ENCODE measurements around the gene PHLDA2. TPM values are rescaled to one million over a fixed set of nuclear protein-coding genes. Genes with fewer than 3 reads are reported as not detected.

PHLDA2 gene, protein sequence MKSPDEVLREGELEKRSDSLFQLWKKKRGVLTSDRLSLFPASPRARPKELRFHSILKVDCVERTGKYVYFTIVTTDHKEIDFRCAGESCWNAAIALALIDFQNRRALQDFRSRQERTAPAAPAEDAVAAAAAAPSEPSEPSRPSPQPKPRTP
- 1.5 TPM for polyA plus RNA-seq (2013)

DNA sequence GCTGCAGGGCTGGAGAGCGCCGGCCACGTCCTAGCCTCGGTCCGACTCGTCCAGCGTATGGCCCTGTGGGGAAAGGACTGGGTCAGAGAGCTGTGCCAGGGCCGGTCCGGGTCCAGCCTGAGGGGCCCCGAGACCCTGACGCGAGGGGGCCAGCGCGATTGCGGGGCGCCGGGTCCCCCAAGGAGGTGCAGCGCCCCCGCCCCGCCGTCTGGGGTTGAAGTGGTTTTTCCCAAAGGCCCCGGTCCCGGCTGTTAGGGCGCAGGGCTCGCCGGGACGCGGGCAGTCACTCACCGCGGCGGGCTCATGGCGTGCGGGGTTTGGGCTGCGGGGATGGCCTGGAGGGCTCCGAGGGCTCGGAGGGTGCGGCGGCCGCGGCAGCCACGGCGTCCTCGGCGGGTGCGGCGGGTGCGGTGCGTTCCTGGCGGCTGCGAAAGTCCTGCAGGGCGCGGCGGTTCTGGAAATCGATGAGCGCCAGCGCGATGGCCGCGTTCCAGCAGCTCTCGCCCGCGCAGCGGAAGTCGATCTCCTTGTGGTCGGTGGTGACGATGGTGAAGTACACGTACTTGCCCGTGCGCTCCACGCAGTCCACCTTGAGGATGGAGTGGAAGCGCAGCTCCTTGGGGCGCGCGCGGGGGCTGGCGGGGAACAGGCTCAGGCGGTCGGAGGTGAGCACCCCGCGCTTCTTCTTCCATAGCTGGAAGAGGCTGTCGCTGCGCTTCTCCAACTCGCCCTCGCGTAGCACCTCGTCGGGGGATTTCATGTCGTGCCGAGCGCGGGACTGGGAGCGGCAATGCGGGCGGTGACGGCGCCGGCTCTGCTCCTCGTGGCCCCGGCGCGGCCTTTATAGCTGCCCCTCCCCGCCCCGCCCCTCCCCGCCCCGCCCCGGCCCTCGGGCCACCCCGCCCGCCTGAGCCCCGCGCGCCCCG, at the start of gene PHLDA2:
TSS of gene PHLDA2 (minus strand) at position 816 of the 926 bp plus-strand sequence. CDS start at position 760, 56 bp downstream.
- peaks cover 0 to 56% (median 51%) of the 10 kb centered on the region in 4 experiments for H3K4me1 ChIP-seq (ENCODE audit: control extremely low read depth in 1 of 4, control insufficient read depth in 4 of 4, insufficient read depth in 4 of 4, low read length in 3 of 4)
- peaks cover 0 to 46% (median 15%) of the 10 kb centered on the region in 5 experiments for H3K27me3 ChIP-seq (replicated peaks in 2 of 5; ENCODE audit: control insufficient read depth in 4 of 5, insufficient read depth in 5 of 5, low read length in 4 of 5)
- H3K27ac ChIP-seq (ENCODE audit: insufficient read depth in 1 of 2, low read depth in 1 of 2, low read length in 2 of 2, poor library complexity in 1 of 2, severe bottlenecking in 2 of 2): no peak within 1 kb of the TSS
- no peaks in the 10 kb centered on the region for H3K36me3 ChIP-seq (ENCODE audit: control insufficient read depth in 4 of 4, insufficient read depth in 4 of 4, low read length in 3 of 4)
- under 1% methylated on average over 67 of the region's 113 CpGs for WGBS (ENCODE audit: insufficient coverage)
- no peaks in the 10 kb centered on the region for H3K9me3 ChIP-seq (ENCODE audit: control extremely low read depth in 1 of 5, control insufficient read depth in 4 of 5, insufficient read depth in 2 of 5, low read depth in 1 of 5, low read length in 4 of 5)
- ChIA-PET CTCF (interaction anchor here (1.0 to 8.5 kb wide), 9 partner anchors 8 to 395 kb away, joined by 3 to 103 read pairs (median 5); a partner anchor contains a TSS), POLR2A (interaction anchor here (1.0 to 1.4 kb wide), 2 partner anchors 44 to 396 kb away, joined by 3 to 5 read pairs; partner anchors contain the start of gene CDKN1C)
- DNase-seq: peak; percentile 77 to 86 (median 81)
- peak within 1 kb of the TSS in 6 of 7 experiments; percentile 19 to 68 (median 52) for H3K4me3 ChIP-seq (ENCODE audit: control insufficient read depth in 1 of 7, extremely low read depth in 1 of 7, insufficient read depth in 4 of 7, low read depth in 2 of 7, low read length in 6 of 7)

DNA sequence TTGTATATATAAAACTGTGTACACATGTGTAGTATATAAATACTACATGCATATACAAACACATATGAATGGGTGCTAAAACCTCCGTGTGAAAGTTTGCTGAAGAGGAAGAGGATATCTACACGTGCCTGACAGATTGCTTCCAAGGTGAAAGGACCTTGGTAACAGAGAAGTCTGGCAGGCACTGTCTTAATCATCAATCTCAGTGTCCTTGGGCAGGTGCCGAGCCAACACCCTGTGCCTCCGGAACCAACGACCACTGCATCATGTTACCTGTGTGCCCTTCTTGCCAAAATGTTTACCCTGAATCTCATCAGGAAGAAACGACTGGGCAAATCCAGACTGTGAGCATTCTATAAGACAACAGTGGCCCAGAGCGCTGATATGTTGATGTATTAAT, 47.9 kb upstream of the PHLDA2 start:
- H3K9me3 ChIP-seq (ENCODE audit: control extremely low read depth in 1 of 5, control insufficient read depth in 4 of 5, insufficient read depth in 2 of 5, low read depth in 1 of 5, low read length in 4 of 5): no peaks in the 10 kb centered on the region
- ChIA-PET CTCF (interaction anchor here (2.6 to 3.4 kb wide), 2 partner anchors 12 to 44 kb away, joined by 21 to 26 read pairs; no protein-coding TSS in a partner anchor), POLR2A (no interaction called here)
- H3K4me3 ChIP-seq (ENCODE audit: control insufficient read depth in 1 of 7, extremely low read depth in 1 of 7, insufficient read depth in 4 of 7, low read depth in 2 of 7, low read length in 6 of 7): no peak overlapping the region
- H3K4me1 ChIP-seq (ENCODE audit: control extremely low read depth in 1 of 4, control insufficient read depth in 4 of 4, insufficient read depth in 4 of 4, low read length in 3 of 4): no peaks in the 10 kb centered on the region
- peaks cover 29 to 71% (median 50%) of the 10 kb centered on the region in 4 experiments for H3K36me3 ChIP-seq (ENCODE audit: control insufficient read depth in 4 of 4, insufficient read depth in 4 of 4, low read length in 3 of 4)
- no peaks in the 10 kb centered on the region for H3K27me3 ChIP-seq (replicated peaks in 2 of 5; ENCODE audit: control insufficient read depth in 4 of 5, insufficient read depth in 5 of 5, low read length in 4 of 5)
- no peak for DNase-seq
- WGBS (ENCODE audit: insufficient coverage): 100% methylated on average over 5 of the region's 7 CpGs
- H3K27ac ChIP-seq (ENCODE audit: insufficient read depth in 1 of 2, low read depth in 1 of 2, low read length in 2 of 2, poor library complexity in 1 of 2, severe bottlenecking in 2 of 2): no peak overlapping the region

DNA sequence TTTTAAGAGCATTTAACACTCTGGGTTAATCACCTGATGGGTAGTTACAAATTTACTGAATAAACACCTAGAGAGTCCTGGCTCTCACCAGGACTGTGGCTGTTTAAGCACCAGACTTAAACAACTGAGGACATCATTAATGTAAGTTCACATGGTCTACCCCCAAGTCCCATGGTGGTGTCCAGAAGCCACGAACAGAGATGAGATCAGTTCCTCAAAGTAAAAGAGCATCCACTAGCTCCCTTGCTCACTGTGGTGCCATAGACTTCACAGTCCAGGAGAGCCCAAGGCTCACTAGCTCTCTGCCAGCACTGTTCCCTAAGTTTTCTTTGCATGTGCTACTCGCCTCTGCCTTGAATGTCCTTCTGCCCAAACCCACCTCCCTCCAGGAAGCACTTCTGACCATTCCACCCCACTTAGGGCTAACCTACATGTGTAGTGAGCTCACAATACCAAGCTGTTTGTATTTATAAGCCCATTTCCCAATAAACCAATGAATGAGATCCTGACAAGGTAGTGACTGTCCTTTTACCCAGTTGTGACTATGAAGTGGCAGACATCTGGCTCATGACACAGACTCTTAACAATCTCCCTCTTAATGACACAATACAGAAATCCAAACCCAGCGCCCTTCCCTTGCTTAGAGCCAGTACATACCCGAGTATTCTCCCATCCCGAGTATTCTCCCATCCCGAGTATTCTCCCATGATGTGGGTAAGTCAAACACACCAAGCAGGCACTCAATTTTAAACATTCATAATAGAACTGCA, 47.3 kb upstream of the PHLDA2 start:
- CTCF ChIA-PET: interaction anchor here (0.7 to 3.4 kb wide), 22 partner anchors 9 to 365 kb away, joined by 3 to 26 read pairs (median 7); partner anchors contain the start of gene NAP1L4
- H3K27me3 ChIP-seq (replicated peaks in 2 of 5; ENCODE audit: control insufficient read depth in 4 of 5, insufficient read depth in 5 of 5, low read length in 4 of 5): no peaks in the 10 kb centered on the region
- DNase-seq: peak in 1 of 3 donors; percentile 21
- H3K9me3 ChIP-seq (ENCODE audit: control extremely low read depth in 1 of 5, control insufficient read depth in 4 of 5, insufficient read depth in 2 of 5, low read depth in 1 of 5, low read length in 4 of 5): no peaks in the 10 kb centered on the region
- H3K4me1 ChIP-seq (ENCODE audit: control extremely low read depth in 1 of 4, control insufficient read depth in 4 of 4, insufficient read depth in 4 of 4, low read length in 3 of 4): no peaks in the 10 kb centered on the region
- H3K4me3 ChIP-seq (ENCODE audit: control insufficient read depth in 1 of 7, extremely low read depth in 1 of 7, insufficient read depth in 4 of 7, low read depth in 2 of 7, low read length in 6 of 7): no peak overlapping the region
- H3K27ac ChIP-seq (ENCODE audit: insufficient read depth in 1 of 2, low read depth in 1 of 2, low read length in 2 of 2, poor library complexity in 1 of 2, severe bottlenecking in 2 of 2): no peak overlapping the region
- peaks cover 29 to 77% (median 54%) of the 10 kb centered on the region in 4 experiments for H3K36me3 ChIP-seq (ENCODE audit: control insufficient read depth in 4 of 4, insufficient read depth in 4 of 4, low read length in 3 of 4)
- WGBS (ENCODE audit: insufficient coverage): 97% methylated on average over 4 of the region's 6 CpGs
- POLR2A ChIA-PET: no interaction called here

DNA sequence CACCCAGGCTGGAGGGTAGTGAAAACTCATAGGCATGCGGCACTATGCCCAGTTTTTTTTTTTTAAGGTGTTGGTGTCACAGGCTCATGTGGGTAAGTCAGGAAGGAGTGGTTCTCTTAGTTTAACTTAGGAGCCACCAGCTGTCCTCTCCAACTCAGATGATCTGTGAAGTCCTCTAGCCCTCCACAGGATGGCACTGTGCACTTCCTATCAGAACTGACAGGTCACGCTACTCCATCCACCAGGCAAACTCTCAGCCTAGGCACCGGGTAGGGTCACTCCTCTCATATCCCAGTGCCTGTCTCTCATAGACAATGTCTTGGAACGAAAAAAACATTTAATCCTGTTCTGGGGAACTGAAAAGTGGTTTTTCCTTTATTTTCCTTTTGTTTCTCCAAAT, 46.4 kb upstream of the PHLDA2 start:
- Histone ChIP-seq H3K27ac (ENCODE audit: insufficient read depth in 1 of 2, low read depth in 1 of 2, low read length in 2 of 2, poor library complexity in 1 of 2, severe bottlenecking in 2 of 2) (no peak overlapping the region), H3K27me3 (replicated peaks in 2 of 5; ENCODE audit: control insufficient read depth in 4 of 5, insufficient read depth in 5 of 5, low read length in 4 of 5) (no peaks in the 10 kb centered on the region), H3K36me3 (ENCODE audit: control insufficient read depth in 4 of 4, insufficient read depth in 4 of 4, low read length in 3 of 4) (peaks cover 32 to 86% (median 60%) of the 10 kb centered on the region in 4 experiments), H3K9me3 (ENCODE audit: control extremely low read depth in 1 of 5, control insufficient read depth in 4 of 5, insufficient read depth in 2 of 5, low read depth in 1 of 5, low read length in 4 of 5) (no peaks in the 10 kb centered on the region), H3K4me3 (ENCODE audit: control insufficient read depth in 1 of 7, extremely low read depth in 1 of 7, insufficient read depth in 4 of 7, low read depth in 2 of 7, low read length in 6 of 7) (no peak overlapping the region), H3K4me1 (ENCODE audit: control extremely low read depth in 1 of 4, control insufficient read depth in 4 of 4, insufficient read depth in 4 of 4, low read length in 3 of 4) (no peaks in the 10 kb centered on the region)
- 90% methylated on average over 4 of the region's 4 CpGs for WGBS (ENCODE audit: insufficient coverage)
- ChIA-PET CTCF (interaction anchor here (0.6 to 3.4 kb wide), 24 partner anchors 9 to 366 kb away, joined by 3 to 26 read pairs (median 7); partner anchors contain the start of gene NAP1L4), POLR2A (interaction anchor here (0.6 kb wide), 2 partner anchors 15 to 28 kb away, joined by 3 to 4 read pairs; no protein-coding TSS in a partner anchor)
- DNase-seq: peak; percentile 60 to 73 (median 73)

DNA sequence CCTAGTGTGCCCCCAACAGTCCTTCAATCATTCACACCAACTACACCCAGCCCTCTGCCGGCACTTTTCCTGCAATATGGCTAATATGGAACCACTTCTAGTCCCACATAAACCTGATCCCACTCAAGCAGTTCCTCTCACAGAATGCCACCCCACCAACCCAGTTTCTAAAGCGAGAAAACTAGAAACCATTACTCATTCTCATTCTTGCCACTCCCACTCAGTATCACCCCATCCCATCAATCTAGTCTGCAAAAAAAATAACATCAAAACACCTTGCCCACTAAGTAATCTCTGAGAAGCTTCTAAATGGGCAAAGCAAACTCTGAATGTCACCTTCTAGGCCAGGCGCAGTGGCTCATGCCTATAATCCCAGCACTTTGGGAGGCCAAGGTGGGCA, 45.1 kb upstream of the PHLDA2 start:
- Histone ChIP-seq H3K27me3 (replicated peaks in 2 of 5; ENCODE audit: control insufficient read depth in 4 of 5, insufficient read depth in 5 of 5, low read length in 4 of 5) (no peaks in the 10 kb centered on the region), H3K27ac (ENCODE audit: insufficient read depth in 1 of 2, low read depth in 1 of 2, low read length in 2 of 2, poor library complexity in 1 of 2, severe bottlenecking in 2 of 2) (no peak overlapping the region), H3K9me3 (ENCODE audit: control extremely low read depth in 1 of 5, control insufficient read depth in 4 of 5, insufficient read depth in 2 of 5, low read depth in 1 of 5, low read length in 4 of 5) (no peaks in the 10 kb centered on the region), H3K4me1 (ENCODE audit: control extremely low read depth in 1 of 4, control insufficient read depth in 4 of 4, insufficient read depth in 4 of 4, low read length in 3 of 4) (no peaks in the 10 kb centered on the region), H3K36me3 (ENCODE audit: control insufficient read depth in 4 of 4, insufficient read depth in 4 of 4, low read length in 3 of 4) (peaks cover 42 to 98% (median 69%) of the 10 kb centered on the region in 4 experiments), H3K4me3 (ENCODE audit: control insufficient read depth in 1 of 7, extremely low read depth in 1 of 7, insufficient read depth in 4 of 7, low read depth in 2 of 7, low read length in 6 of 7) (no peak overlapping the region)
- ChIA-PET POLR2A (interaction anchor here (0.8 kb wide), 1 partner anchor 409 kb away, joined by 3 read pairs; no protein-coding TSS in a partner anchor), CTCF (interaction anchor here (0.7 to 3.4 kb wide), 13 partner anchors 9 to 50 kb away, joined by 3 to 26 read pairs (median 8); no protein-coding TSS in a partner anchor)
- no peak for DNase-seq
- 100% methylated on average over 3 of the region's 3 CpGs for WGBS (ENCODE audit: insufficient coverage)

DNA sequence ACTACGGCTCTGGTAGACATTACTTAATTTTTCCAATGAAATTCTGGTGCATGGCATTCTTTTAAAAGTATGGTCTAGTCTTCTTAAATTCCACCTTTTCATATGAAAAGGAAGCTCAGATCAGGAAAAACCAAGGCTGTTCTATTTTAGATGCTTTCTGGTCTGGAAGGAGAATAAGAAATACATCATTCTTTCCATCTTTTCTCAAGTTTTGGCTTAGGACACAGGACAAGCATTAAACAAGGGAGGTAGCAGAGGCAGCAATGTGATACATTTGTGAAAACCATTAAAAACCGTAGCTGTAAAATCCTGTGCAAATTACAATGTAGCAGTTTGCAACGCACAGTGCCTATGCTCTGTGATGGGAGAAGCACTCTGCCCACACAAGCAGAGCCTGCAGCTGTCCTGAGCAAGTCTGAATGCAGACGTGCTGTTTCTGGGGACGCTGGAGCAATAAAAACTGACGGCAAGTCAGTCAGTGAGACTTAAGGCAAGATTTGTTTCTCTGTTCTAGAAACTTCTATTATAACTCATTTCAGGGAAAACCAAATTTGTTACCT, 39.2 kb upstream of the PHLDA2 start:
- 90% methylated on average over 6 of the region's 6 CpGs for WGBS (ENCODE audit: insufficient coverage)
- Histone ChIP-seq H3K9me3 (ENCODE audit: control extremely low read depth in 1 of 5, control insufficient read depth in 4 of 5, insufficient read depth in 2 of 5, low read depth in 1 of 5, low read length in 4 of 5) (no peaks in the 10 kb centered on the region), H3K4me1 (ENCODE audit: control extremely low read depth in 1 of 4, control insufficient read depth in 4 of 4, insufficient read depth in 4 of 4, low read length in 3 of 4) (no peaks in the 10 kb centered on the region), H3K27me3 (replicated peaks in 2 of 5; ENCODE audit: control insufficient read depth in 4 of 5, insufficient read depth in 5 of 5, low read length in 4 of 5) (no peaks in the 10 kb centered on the region), H3K27ac (ENCODE audit: insufficient read depth in 1 of 2, low read depth in 1 of 2, low read length in 2 of 2, poor library complexity in 1 of 2, severe bottlenecking in 2 of 2) (no peak overlapping the region), H3K36me3 (ENCODE audit: control insufficient read depth in 4 of 4, insufficient read depth in 4 of 4, low read length in 3 of 4) (peaks cover 41 to 96% (median 72%) of the 10 kb centered on the region in 4 experiments), H3K4me3 (ENCODE audit: control insufficient read depth in 1 of 7, extremely low read depth in 1 of 7, insufficient read depth in 4 of 7, low read depth in 2 of 7, low read length in 6 of 7) (no peak overlapping the region)
- ChIA-PET CTCF (interaction anchor here (0.9 to 3.3 kb wide), 8 partner anchors 10 to 437 kb away, joined by 3 to 12 read pairs (median 4); no protein-coding TSS in a partner anchor), POLR2A (no interaction called here)
- DNase-seq: no peak
